Mucosa of descending colon (tissue), 3 donors: ENCODE measurements around the gene NHSL2. TPM values are rescaled to one million over a fixed set of nuclear protein-coding genes. Genes with fewer than 3 reads are reported as not detected.

ENCODE experiments used
- ATAC-seq: fragments of 200-7000 bp; cut with Tn5 transposase; one replicate; pipeline ENCODE4 v1.9.1; 2020; ENCODE audit warnings: mild to moderate bottlenecking, moderate library complexity
- DNase-seq, 3 donors: peaks; one replicate each; pipeline ENCODE4 v3.0.0-alpha.2; 2020
- H3K36me3 ChIP-seq: fragments of 200-600 bp; one replicate; pipeline ENCODE4 v1.8.0; 2021; ENCODE audit warnings: low read depth, mild to moderate bottlenecking
- H3K4me1 ChIP-seq: fragments of 200-600 bp; one replicate; pipeline ENCODE4 v1.8.0; 2021; ENCODE audit warnings: low read depth, mild to moderate bottlenecking
- H3K4me3 ChIP-seq: fragments of 200-600 bp; one replicate; pipeline ENCODE4 v1.8.0; 2021; ENCODE audit warnings: mild to moderate bottlenecking
- H3K9me3 ChIP-seq: fragments of 200-600 bp; one replicate; pipeline ENCODE4 v1.8.0; 2021; ENCODE audit warnings: mild to moderate bottlenecking
- intact Hi-C, 2 donors: fragments of 100-400 bp; cut with DNase I in 1 of 2; cut with micrococcal nuclease in 1 of 2; formaldehyde crosslinking; loops; one replicate each; pipeline versions ENCODE4 v1.11.0 to v1.11.1; 2022; cut with DNase I, micrococcal nuclease
- total RNA-seq, 3 donors: library from RNA; stranded (reverse); fragmentation: NEBNext Ultra II Directional in 2 of 3; extraction: Animal tissue kit (Norgen Biotek cat#: 25700) in 2 of 3; gene quantifications; one replicate each; pipeline versions ENCODE4 v1.2.1 to v1.2.4, GENCODE V29; 2021 to 2023
- TF ChIP-seq, protein P1 (sequence below): fragments of 200-600 bp; IDR thresholded peaks from one replicate; pipeline ENCODE4 v1.8.0; 2022; ENCODE audit warnings: antibody characterized with exemption, mild to moderate bottlenecking
- donor health status: DM: no; HTN: no; CAD: no; lungs with moderate emphysema.
- donor health status: DM: no; HTN: no; CAD: no.
- donor health status: DM: no; HTN: yes; CAD: no.

The NHSL2 gene
- total RNA-seq, 3 donors from 2014 or later: 1.2 to 11.8 (median 4.8) TPM

DNA sequence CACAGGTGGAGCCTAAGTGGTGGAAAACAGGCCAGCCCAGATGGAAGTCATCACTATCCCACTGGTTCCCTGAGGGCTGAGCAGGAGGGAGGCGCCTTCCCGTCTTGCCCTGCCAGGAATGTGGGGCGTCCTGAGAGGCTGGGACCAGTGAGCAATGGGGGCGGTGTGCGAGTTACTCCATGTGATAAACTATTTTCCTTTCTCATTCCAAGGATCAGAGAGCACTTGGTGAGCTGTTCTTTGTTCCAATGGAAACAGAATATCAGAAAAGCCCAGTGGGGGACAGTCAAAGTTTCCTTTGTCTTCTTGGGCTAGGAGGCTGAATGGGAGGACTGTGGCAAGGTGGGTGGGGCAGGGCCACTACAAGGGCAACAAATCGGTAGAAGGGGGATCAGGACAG, 86.2 kb downstream of the NHSL2 start:
- Histone ChIP-seq H3K9me3 (no peaks in the 10 kb centered on the region), H3K36me3 (no peaks in the 10 kb centered on the region), H3K4me3 (no peak overlapping the region), H3K4me1 (no peaks in the 10 kb centered on the region)
- DNase-seq: peak in 1 of 3 donors; percentile 50
- TF ChIP-seq, protein P1, sequence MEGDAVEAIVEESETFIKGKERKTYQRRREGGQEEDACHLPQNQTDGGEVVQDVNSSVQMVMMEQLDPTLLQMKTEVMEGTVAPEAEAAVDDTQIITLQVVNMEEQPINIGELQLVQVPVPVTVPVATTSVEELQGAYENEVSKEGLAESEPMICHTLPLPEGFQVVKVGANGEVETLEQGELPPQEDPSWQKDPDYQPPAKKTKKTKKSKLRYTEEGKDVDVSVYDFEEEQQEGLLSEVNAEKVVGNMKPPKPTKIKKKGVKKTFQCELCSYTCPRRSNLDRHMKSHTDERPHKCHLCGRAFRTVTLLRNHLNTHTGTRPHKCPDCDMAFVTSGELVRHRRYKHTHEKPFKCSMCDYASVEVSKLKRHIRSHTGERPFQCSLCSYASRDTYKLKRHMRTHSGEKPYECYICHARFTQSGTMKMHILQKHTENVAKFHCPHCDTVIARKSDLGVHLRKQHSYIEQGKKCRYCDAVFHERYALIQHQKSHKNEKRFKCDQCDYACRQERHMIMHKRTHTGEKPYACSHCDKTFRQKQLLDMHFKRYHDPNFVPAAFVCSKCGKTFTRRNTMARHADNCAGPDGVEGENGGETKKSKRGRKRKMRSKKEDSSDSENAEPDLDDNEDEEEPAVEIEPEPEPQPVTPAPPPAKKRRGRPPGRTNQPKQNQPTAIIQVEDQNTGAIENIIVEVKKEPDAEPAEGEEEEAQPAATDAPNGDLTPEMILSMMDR: no peak
- intact Hi-C loops: no loop called here
- no peak for ATAC-seq

DNA sequence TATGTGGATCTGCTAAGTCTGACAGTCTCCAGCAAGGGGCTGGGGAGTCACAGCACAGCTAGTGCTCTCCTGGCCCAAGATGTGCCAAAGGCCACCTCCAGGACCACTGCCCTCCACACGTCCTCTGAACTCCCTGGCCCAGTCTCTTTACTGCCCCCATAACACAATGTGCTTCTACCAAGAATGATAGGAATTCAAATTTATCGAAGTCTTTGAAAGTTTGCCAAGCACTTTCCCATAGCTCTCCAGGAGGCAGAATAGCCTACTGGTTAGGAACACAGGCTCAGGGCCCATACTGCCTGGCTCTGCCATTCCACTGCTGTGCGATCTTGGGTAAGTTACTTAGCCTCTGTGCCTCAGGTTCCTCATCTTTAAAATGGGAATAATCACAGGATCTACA, 86.7 kb downstream of the NHSL2 start:
- DNase-seq: no peak
- TF ChIP-seq, protein P1: no peak
- intact Hi-C loops: no loop called here
- no peak for ATAC-seq
- H3K4me3 ChIP-seq: no peak overlapping the region
- H3K36me3 ChIP-seq: no peaks in the 10 kb centered on the region
- no peaks in the 10 kb centered on the region for H3K9me3 ChIP-seq
- no peaks in the 10 kb centered on the region for H3K4me1 ChIP-seq

DNA sequence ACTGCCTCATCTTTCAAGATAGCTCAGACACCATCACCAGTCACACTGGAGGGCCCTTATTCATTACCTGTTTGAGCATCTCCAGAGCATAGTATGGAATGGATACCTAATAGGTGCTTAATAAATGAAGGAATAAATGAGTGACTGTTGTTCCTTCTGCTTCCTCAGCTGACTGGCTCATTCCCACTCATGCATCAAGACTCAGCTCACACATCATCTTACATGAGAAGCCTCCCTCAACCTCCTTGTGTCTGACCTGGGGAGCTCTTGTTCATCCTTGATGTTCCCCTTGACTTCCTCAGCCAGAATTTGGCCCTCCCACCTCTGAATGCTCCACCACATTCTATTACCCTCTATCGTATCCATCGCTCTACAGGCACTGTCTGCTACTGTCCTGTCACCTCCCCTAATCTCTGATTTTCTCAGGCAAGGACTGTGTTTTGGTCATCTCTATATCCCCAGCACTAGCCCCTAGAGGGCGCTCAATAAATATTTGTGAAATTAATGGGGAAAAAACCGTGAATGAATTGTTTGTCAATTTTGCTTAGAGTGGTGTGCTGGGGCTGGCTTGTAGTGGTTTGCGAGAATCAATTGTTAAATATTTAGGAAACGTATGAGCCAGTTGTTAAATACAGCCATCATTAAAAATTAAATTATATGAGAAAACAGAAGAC, 88.3 kb downstream of the NHSL2 start:
- intact Hi-C loops: no loop called here
- no peaks in the 10 kb centered on the region for H3K9me3 ChIP-seq
- no peaks in the 10 kb centered on the region for H3K4me1 ChIP-seq
- DNase-seq (peak in 1 of 3 donors; percentile 57), ATAC-seq (peak; percentile 31)
- H3K4me3 ChIP-seq: no peak overlapping the region
- TF ChIP-seq, protein P1: no peak
- H3K36me3 ChIP-seq: no peaks in the 10 kb centered on the region

DNA sequence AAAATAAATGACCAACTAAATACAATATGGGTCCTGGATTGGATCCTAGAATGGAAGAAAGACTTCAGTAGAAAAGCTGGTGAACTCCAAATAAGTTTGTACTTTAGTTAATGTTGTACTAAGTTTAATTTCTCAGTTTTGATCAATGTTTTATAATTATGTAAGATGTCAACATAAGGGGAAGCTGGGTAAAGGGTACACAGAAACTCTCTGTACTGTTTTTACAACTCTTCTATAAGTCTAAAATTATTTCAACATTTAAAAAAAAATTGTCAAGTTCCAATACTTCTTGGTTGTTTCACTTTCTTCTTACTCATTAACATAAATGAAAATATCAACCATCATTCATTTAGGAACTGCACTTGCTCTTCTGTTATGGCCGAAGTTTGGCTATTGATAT, 88.9 kb downstream of the NHSL2 start:
- Histone ChIP-seq H3K4me1 (no peaks in the 10 kb centered on the region), H3K9me3 (no peaks in the 10 kb centered on the region), H3K4me3 (no peak overlapping the region), H3K36me3 (no peaks in the 10 kb centered on the region)
- TF ChIP-seq, protein P1: no peak
- ATAC-seq: no peak
- intact Hi-C loops: no loop called here
- DNase-seq: no peak

DNA sequence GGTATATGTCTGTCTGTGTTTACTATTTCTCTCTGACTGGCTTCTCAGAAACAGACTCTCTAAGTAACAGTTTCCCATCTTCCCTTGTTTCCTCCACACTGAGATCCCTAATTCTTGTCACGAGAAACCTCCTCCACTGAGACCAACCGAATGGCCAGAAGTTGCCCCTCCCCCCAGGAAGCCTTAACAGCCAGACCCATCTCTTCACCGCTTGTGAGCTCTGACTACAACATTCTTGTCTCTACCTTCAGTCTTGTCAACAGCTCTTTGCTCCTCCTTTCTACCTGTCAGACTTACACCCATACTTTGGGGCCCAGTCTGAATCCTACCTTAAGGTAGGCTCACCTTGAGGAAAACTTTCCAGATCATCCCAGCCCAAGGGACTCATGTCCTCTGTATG, 90.8 kb downstream of the NHSL2 start:
- no peaks in the 10 kb centered on the region for H3K9me3 ChIP-seq
- TF ChIP-seq, protein P1: no peak
- no peaks in the 10 kb centered on the region for H3K4me1 ChIP-seq
- no peak for DNase-seq
- no peaks in the 10 kb centered on the region for H3K36me3 ChIP-seq
- no peak for ATAC-seq
- intact Hi-C loops: no loop called here
- H3K4me3 ChIP-seq: no peak overlapping the region

DNA sequence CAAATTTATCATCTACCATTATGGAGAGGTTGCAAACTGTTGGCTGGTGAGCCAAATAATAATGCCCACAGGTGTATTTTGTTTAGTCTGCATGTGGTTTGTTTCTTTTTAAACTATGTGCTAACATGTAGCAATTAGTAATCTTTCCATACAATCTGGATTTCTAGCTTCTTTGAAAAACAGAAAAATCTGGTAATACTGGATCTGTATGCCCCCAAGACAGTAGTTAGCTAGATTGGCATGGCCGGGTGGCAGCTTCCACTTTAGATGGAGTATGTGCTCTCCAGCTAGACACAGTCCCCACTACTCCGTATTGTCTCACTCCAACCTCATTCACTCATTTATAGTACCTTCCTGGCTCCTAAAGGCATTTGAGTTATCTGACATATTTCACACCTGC, 91.3 kb downstream of the NHSL2 start:
- no peak for ATAC-seq
- intact Hi-C loops: no loop called here

More for the DNA sequence above, 91.3 kb downstream of the NHSL2 start:
- H3K9me3 ChIP-seq: no peaks in the 10 kb centered on the region
- TF ChIP-seq, protein P1: no peak
- H3K4me3 ChIP-seq: no peak overlapping the region
- no peaks in the 10 kb centered on the region for H3K4me1 ChIP-seq
- no peaks in the 10 kb centered on the region for H3K36me3 ChIP-seq
- no peak for DNase-seq
